ENCODE measurements around the gene SBK1.
"Not testable (repeated sequence)": the region's sequence is repeated elsewhere in the genome, so short reads cannot be mapped to it uniquely, and the experiment has no call there.

DNA sequence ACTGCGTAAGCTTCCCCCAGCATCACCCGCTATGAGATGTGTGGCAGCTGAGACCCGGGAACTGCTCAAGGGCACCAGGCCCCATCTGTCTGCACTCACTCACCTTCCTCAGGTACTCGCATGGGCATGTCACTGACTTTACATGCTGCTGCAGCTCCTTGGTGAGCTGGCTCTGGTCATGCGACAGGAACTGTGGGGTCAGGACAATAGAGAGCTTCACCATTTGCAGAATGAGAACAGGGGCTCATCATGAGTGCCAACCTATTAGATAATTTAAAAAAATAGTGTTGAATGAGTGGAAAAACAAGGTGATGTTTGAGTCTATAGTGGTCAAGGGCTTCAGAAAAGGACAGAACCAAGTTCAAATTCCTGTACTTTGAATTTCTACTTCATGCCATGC is 70.3 kb downstream of the SBK1 start:
- TF ChIP-seq YY1 (IDR thresholded peaks at IDR 0.05; ENCODE audit: insufficient read depth, insufficient read length); ZNF274 (IDR thresholded peaks at IDR 0.05; ENCODE audit: low read depth, low read length): not testable (repeated sequence)

Measured in NT2/D1 (cell line).